GM12864 (cell line): ENCODE results near the gene PDIK1L.

Experiments used
- DNase-seq: peaks from one replicate; pipeline ENCODE4 v3.0.0-alpha.2; 2011; ENCODE audit warnings: low read depth
- H3K4me3 ChIP-seq: 2 replicates; pipeline ENCODE4 v1.5.1; 2011; ENCODE audit warnings: mild to moderate bottlenecking, low read depth, low read length, control low read depth
- TF ChIP-seq, protein P1 (sequence below): IDR thresholded peaks from 2 replicates; pipeline ENCODE4 v1.5.1; 2011; ENCODE audit warnings: low read depth, mild to moderate bottlenecking, moderate library complexity, low read length, control low read depth, inconsistent platforms; ENCODE audit errors: missing control alignments

The PDIK1L gene

DNA sequence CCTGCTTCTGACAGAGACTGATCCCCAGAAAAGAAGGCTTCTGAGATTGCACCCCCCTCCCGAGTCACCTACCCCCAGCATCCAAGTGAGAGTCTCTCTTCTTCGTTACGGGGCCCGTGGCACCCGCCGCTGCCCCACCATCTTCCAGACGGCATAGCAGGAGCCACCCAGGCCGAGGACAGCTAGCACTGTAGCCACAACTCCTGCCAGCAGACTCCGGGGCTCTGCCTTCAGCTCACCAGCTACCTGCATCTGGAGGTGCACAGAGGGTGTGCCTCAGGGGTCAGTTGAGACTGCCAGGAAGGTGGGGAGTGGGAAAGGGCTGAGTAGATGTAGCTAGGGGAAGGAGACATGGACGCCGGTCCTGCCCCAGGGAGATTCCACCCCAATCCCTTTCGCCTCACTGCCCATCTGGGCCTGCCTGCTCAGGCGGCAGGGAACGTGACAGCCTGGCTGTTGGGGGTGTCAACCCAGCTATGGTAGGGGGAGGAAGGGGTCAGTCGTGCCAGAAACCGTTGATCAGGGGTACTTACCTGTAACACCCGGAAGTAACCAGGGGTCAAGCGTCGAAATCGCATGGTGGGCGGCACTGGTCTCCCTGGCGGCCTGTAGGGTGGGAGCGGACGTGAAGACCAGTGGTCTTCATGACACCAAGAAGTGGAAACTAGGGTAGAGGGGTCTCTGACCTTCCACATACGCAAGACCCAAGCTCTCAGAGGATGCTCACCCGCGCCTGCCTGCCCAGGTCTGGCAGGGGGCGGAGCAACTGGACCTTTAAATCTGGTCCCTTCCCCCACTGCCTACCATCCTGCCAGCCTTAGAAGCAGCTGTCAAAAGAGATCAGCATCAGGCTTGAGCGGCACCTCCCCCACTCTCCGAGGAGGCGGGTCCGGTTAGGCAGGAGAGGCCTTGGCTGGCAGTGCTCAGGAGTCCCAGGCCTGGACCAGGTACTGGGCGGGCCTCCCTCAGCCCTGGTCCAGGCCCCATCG, 59.8 kb downstream of the PDIK1L start, which contains the start of gene ZNF593OS:
TSS of gene ZNF593OS (minus strand) at position 749 of the 989 bp plus-strand sequence. CDS start at position 578, 171 bp downstream.
- H3K4me3 ChIP-seq, result peak within 1 kb of the TSS; percentile 87
- TF ChIP-seq, protein P1, sequence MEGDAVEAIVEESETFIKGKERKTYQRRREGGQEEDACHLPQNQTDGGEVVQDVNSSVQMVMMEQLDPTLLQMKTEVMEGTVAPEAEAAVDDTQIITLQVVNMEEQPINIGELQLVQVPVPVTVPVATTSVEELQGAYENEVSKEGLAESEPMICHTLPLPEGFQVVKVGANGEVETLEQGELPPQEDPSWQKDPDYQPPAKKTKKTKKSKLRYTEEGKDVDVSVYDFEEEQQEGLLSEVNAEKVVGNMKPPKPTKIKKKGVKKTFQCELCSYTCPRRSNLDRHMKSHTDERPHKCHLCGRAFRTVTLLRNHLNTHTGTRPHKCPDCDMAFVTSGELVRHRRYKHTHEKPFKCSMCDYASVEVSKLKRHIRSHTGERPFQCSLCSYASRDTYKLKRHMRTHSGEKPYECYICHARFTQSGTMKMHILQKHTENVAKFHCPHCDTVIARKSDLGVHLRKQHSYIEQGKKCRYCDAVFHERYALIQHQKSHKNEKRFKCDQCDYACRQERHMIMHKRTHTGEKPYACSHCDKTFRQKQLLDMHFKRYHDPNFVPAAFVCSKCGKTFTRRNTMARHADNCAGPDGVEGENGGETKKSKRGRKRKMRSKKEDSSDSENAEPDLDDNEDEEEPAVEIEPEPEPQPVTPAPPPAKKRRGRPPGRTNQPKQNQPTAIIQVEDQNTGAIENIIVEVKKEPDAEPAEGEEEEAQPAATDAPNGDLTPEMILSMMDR, result no peak
- DNase-seq, result no peak
